ENCODE data around the gene KCTD7.
"Not testable (repeated sequence)": the region's sequence is repeated elsewhere in the genome, so short reads cannot be mapped to it uniquely, and the experiment has no call there.

The KCTD7 gene

GRCh38 chr7:66682350-66683093 lies 53.8 kb downstream of the KCTD7 start:
- DNase-seq (ENCODE audit: low read depth in 2 of 2): no peak

DNA sequence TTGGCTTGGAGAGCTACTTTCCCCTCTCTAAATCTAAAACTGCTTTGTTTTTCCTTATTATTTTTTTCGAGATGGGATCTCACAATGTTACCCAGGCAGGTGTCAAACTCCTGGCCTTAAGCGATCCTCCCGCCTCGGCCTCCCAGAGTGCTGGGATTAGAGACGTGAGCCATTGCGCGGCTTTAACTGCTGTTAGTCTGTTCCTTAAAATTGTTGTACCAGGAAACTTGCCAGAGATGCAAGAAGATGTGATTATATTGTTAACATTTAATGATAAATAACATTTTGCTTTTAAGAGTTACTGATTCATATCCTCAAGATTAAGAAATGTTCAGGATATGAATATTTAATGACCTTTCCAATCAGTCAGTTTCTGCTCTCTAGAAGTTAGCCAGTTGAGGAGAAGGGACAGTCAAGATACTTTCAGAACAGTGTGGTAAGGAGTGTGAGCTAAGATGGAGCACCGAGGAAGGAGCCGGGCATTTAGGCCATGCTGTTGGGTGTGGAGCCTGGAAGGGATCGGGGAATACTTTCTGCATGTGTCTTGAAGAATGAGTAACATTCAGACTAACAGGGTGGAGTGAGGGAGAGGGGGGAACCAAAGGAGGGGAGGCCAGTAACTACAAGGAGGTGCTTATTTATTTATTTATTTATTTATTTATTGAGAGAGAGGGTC lies 54.6 kb downstream of the KCTD7 start:
- not testable (repeated sequence) for DNase-seq (ENCODE audit: low read depth in 2 of 2)

DNA sequence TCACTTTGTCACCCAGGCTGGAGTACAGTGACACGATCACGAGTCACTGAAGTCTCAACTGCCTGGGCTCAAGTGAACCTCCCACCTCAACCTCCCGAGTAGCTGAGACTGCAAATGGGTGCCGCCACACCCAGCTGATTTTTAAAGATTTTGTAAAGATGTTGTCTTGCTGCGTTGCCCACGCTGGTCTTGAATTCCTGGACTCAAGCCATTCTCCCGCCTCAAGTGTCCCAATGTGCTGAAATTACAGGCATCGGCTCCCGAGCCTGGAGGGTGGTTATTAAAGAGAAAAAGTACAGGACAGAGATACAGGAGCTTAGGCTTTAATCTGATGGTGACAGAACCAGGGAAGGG lies 55.1 kb downstream of the KCTD7 start:
- no peak for DNase-seq (ENCODE audit: low read depth in 2 of 2)

GRCh38 chr7:66685663-66686062 lies 57.0 kb downstream of the KCTD7 start:
- not testable (repeated sequence) for DNase-seq (ENCODE audit: low read depth in 2 of 2)

GRCh38 chr7:66687186-66687585 lies 58.5 kb downstream of the KCTD7 start:
- no peak for DNase-seq (ENCODE audit: low read depth in 2 of 2)

DNA sequence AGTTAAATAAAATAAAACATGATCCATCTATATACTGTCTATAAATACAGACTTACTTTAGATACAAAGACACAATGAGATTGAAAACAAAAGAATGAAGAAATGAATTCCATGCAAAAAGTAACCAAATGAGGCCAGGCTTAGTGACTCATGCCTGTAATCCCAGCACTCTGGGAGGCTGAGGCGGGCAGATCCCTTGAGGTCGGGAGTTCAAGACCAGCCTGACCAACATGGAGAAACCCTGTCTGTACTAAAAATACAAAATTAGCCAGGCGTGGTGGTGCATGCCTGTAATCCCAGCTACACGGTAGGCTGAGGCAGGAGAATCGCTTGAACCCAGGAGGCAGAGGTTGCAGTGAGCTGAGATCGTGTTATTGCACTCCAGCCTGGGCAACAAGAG lies 59.0 kb downstream of the KCTD7 start:
- DNase-seq (ENCODE audit: low read depth in 2 of 2): not testable (repeated sequence)

DNA sequence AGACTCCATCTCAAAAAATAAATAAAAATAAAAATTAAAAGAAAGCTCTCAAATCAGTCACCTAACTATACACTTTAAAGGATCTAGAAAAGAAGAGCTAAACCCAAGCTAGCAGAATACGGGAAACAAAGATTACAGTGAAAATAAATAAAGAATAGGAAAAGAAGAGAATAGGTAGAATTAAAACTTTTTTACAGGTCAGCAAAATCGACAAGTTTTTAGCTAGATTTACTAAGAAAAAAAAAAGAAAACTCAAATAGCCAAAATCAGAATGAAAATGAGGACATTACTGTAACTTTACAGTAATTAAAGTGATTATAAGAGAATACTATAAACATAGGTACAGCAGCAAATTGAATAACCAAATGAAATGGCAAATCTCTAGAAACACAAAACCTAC lies 60.4 kb downstream of the KCTD7 start:
- DNase-seq (ENCODE audit: low read depth in 2 of 2): no peak

DNA sequence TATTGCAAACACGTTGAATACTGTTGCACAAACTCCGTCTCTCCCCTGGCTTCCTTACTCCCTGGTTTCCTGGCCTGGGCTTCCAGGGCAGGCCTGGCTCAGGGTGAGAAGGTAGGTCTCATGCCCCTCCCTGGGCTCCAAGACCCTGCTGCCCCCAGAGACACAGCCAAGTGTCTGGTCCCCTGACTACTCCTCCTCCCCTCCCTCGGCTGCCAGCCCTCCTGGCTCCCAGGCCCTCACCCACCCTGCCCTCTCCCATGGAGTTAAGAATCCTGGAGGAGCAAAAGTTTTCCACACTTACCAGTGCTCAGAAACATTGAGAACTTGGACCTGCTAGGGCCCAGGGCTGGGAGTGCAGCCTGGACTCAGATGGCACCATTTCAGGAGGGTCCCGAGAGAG lies 64.7 kb downstream of the KCTD7 start:
- DNase-seq (ENCODE audit: low read depth in 2 of 2): no peak

Data from stimulated activated CD4-positive, alpha-beta T cell treated with anti-CD3 and anti-CD28 coated beads, Interleukin-1b, Interleukin-23, amount 100 ng/mL, for 4 hours (primary cell).